ENCODE results near the gene PRKAG2. TPM values are rescaled to one million over a fixed set of nuclear protein-coding genes. Genes with fewer than 3 reads are reported as not detected.
A peak's percentile ranks its signal among the peaks of the same experiment; 100 is the strongest.

Gene PRKAG2
- polyA plus RNA-seq, 3 donors: 29.2 to 59.8 (median 30.9) TPM

DNA sequence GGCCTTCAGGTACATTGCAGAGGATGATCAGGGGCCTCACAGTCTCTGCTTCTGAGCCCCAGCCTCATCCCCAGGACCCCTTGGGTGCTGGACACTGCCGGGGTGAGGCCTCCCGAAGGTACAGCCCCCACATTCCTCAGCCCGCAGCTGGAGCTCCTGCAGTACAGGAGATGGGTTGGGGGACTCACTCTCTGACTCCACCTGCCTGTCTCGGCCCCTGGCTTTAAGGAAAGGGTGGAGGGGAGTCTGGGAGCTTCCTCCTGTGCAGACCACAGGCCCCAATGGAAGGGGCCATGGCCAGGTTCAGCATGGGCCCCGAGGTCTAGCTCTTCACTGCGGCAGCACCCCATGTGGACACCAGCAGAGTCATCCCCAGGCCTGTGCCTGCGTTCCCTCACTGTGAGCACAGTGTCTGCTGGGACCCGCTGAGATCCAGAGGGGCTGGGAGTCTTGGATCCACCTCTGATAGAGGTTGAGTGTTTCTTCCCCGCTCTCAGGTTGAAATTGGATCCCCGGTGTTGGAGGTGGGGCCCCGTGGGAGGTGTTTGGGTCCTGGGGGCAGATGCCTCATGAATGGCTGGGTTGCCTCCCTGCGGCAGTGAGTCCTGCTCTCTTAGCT lies 99.9 kb downstream of the PRKAG2 start:
- no peak overlapping the region for H3K4me3 Mint-ChIP-seq
- intact Hi-C loops (cut with micrococcal nuclease): no loop called here
- H3K4me3 ChIP-seq (replicated peaks in 1 of 3; ENCODE audit: low read depth in 2 of 3, low read length in 3 of 3): no peak overlapping the region

DNA sequence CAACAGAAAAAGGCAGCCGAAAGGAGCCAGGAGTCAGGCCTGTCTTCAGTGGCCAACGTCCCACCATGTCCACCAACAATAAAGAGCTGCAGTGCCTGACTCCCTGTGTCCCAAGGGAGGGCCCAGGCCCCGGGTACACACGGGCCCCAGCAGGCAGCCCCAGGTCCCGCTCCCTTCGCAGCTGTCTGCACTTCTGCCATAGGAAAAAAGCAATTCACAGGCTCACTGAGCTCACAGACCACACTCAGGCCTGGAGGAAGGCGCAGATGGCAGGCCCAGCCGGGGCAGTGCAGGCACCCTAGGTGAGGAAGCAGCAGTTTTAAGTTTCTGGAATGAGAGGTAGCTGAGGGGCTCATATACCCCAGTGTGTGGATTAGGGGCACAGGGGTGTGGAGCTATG lies 100.5 kb downstream of the PRKAG2 start:
- no peaks in the 10 kb centered on the region for H3K27me3 ChIP-seq (ENCODE audit: control insufficient read depth in 2 of 2, insufficient read depth in 2 of 2, low read length in 2 of 2)
- H3K4me3 Mint-ChIP-seq: no peak overlapping the region
- H4K20me1 ChIP-seq (ENCODE audit: insufficient read depth, low read length): peaks cover 96% of the 10 kb centered on the region
- 74% methylated on average over 4 of the region's 8 CpGs for WGBS (ENCODE audit: insufficient coverage)
- H2AFZ ChIP-seq (ENCODE audit: insufficient read depth, low read depth, low read length, poor library complexity, severe bottlenecking): no peak overlapping the region
- H3K9ac ChIP-seq (ENCODE audit: insufficient read depth, low read length, poor library complexity, severe bottlenecking): no peak overlapping the region
- H3K9me3 ChIP-seq (replicated peaks in 1 of 2; ENCODE audit: control insufficient read depth in 1 of 2, insufficient read depth in 1 of 2, low read length in 2 of 2): no peaks in the 10 kb centered on the region
- H3K27ac Mint-ChIP-seq: peak overlapping the region in 2 of 7 donors; percentile 69 to 71
- peaks cover 62 to 97% of the 10 kb centered on the region in 2 donors for H3K36me3 ChIP-seq (replicated peaks in 1 of 2; ENCODE audit: control insufficient read depth in 1 of 2, insufficient read depth in 2 of 2, low read length in 2 of 2)
- peaks cover 78 to 92% of the 10 kb centered on the region in 2 donors for H3K36me3 Mint-ChIP-seq
- no peak overlapping the region for H3K4me3 ChIP-seq (replicated peaks in 1 of 3; ENCODE audit: low read depth in 2 of 3, low read length in 3 of 3)
- peaks cover 9% of the 10 kb centered on the region for H3K79me2 ChIP-seq (ENCODE audit: insufficient read depth, low read length)
- no peak overlapping the region for H3K4me2 ChIP-seq (replicated peaks; ENCODE audit: extremely low read depth, low read length, poor library complexity, severe bottlenecking)
- intact Hi-C loops (cut with micrococcal nuclease): no loop called here
- H3K4me1 Mint-ChIP-seq: peaks cover 7% of the 10 kb centered on the region
- no peaks in the 10 kb centered on the region for H3K27me3 Mint-ChIP-seq (ENCODE audit: low read depth in 3 of 3)
- DNase-seq: no peak
- TF ChIP-seq, protein P1, sequence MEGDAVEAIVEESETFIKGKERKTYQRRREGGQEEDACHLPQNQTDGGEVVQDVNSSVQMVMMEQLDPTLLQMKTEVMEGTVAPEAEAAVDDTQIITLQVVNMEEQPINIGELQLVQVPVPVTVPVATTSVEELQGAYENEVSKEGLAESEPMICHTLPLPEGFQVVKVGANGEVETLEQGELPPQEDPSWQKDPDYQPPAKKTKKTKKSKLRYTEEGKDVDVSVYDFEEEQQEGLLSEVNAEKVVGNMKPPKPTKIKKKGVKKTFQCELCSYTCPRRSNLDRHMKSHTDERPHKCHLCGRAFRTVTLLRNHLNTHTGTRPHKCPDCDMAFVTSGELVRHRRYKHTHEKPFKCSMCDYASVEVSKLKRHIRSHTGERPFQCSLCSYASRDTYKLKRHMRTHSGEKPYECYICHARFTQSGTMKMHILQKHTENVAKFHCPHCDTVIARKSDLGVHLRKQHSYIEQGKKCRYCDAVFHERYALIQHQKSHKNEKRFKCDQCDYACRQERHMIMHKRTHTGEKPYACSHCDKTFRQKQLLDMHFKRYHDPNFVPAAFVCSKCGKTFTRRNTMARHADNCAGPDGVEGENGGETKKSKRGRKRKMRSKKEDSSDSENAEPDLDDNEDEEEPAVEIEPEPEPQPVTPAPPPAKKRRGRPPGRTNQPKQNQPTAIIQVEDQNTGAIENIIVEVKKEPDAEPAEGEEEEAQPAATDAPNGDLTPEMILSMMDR (IDR thresholded peaks at IDR 0.05): no peak
- H3K4me1 ChIP-seq (ENCODE audit: control insufficient read depth in 1 of 2, insufficient read depth in 2 of 2, low read length in 2 of 2): no peaks in the 10 kb centered on the region
- no peak overlapping the region for H3K27ac ChIP-seq (ENCODE audit: low read depth in 1 of 2, low read length in 2 of 2)
- peaks cover 0 to 2% (median 0%) of the 10 kb centered on the region in 7 donors for H3K9me3 Mint-ChIP-seq

More for the DNA sequence above, 99.9 kb downstream of the PRKAG2 start:
- H4K20me1 ChIP-seq (ENCODE audit: insufficient read depth, low read length): peaks cover 94% of the 10 kb centered on the region
- Mint-ChIP-seq H3K36me3 (peaks cover 74 to 91% of the 10 kb centered on the region in 2 donors), H3K27me3 (ENCODE audit: low read depth in 3 of 3) (peaks cover 0 to under 1% (median 0%) of the 10 kb centered on the region in 3 donors), H3K9me3 (peaks cover 0 to 2% (median 0%) of the 10 kb centered on the region in 7 donors), H3K4me1 (peaks cover 7% of the 10 kb centered on the region), H3K27ac (peak overlapping the region in 1 of 7 donors; percentile 52)
- 95% methylated on average over 6 of the region's 12 CpGs for WGBS (ENCODE audit: insufficient coverage)
- no peak for DNase-seq
- no peaks in the 10 kb centered on the region for H3K9me3 ChIP-seq (replicated peaks in 1 of 2; ENCODE audit: control insufficient read depth in 1 of 2, insufficient read depth in 1 of 2, low read length in 2 of 2)
- no peaks in the 10 kb centered on the region for H3K27me3 ChIP-seq (ENCODE audit: control insufficient read depth in 2 of 2, insufficient read depth in 2 of 2, low read length in 2 of 2)
- no peak overlapping the region for H3K4me2 ChIP-seq (replicated peaks; ENCODE audit: extremely low read depth, low read length, poor library complexity, severe bottlenecking)
- peaks cover 60 to 94% of the 10 kb centered on the region in 2 donors for H3K36me3 ChIP-seq (replicated peaks in 1 of 2; ENCODE audit: control insufficient read depth in 1 of 2, insufficient read depth in 2 of 2, low read length in 2 of 2)
- no peak overlapping the region for H3K9ac ChIP-seq (ENCODE audit: insufficient read depth, low read length, poor library complexity, severe bottlenecking)
- H3K79me2 ChIP-seq (ENCODE audit: insufficient read depth, low read length): peaks cover 9% of the 10 kb centered on the region
- H3K27ac ChIP-seq (ENCODE audit: low read depth in 1 of 2, low read length in 2 of 2): no peak overlapping the region
- no peaks in the 10 kb centered on the region for H3K4me1 ChIP-seq (ENCODE audit: control insufficient read depth in 1 of 2, insufficient read depth in 2 of 2, low read length in 2 of 2)
- no peak overlapping the region for H2AFZ ChIP-seq (ENCODE audit: insufficient read depth, low read depth, low read length, poor library complexity, severe bottlenecking)
- TF ChIP-seq, protein P1 (IDR thresholded peaks at IDR 0.05): no peak
